SW480 (cell line): ENCODE measurements around the gene ACAA1.
A peak's percentile ranks its signal among the peaks of the same experiment; 100 is the strongest.

Experiments used
- DNase-seq: peaks from one replicate; pipeline ENCODE4 v3.0.0-alpha.2; 2016; ENCODE audit warnings: low spot score

The ACAA1 gene

DNA sequence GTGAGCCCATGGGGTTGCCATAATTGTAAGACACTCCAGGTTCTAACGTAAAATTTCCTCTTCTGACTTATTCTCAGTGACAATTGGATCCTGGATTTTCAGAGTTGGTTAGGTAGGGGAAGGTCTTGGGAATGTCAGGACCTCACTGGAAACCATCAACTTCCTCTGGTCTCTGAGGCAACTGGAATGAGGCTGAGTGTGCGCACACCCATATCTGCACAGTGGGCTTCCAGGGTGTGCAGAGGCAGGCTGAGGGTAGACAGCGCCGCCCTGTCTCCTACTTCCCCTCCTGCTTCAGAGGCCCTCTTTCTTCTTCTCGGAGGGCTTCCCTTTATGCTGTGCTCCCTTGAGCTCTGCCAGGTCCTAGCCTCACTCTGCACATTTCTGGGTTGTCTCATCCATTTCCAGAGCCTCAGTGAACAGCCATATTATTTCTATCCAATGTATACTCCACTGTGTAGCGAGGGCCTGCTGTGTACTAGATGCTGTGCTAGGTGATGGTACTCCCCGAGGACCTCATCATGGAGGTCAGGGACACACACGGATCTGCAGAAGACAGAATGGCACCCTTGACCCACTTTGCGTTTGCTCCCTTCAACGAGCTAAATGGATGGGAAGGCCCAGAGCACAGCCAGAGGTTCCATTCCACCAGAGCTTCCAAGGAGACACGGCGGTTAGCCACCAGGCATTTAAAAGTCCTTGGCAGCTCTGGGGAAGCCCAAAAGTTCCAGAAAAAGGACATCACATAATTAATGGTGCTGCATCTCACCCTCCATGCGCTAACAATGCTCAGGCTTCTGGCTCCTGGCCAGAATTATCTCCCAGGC lies 18.3 kb downstream of the ACAA1 start:
- DNase-seq, result no peak

DNA sequence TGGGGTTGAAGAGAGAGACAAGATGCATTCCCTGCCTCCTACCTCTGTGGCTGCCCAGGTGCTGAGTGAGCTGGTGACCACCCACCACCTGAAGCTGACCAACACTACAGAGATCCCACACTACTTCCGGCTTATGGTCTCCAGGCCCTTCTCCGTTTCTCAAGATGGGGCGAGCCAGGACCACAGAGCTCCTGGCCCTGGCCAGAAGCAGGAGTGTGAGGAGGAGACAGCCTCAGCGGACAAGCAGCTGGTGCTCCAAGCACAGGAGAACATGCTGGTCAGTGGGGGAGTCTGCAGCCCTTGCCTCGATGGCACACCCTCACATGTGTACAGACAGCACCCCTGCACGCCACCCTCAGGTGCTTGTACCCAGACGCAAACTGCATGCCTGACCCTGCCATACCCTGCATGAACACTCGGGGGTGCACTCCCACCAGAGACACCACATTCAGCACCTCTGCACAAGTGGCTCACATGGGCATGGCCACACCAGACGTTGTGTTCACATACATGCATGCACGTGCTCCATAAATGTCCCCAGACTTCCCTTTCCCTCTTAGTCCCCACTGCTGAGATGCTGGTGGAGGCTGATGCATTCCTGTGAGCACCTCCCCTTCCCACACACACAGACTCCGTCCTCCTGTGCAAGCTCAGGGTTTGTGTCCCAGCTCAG lies 19.0 kb downstream of the ACAA1 start:
- DNase-seq, result peak; percentile 60

DNA sequence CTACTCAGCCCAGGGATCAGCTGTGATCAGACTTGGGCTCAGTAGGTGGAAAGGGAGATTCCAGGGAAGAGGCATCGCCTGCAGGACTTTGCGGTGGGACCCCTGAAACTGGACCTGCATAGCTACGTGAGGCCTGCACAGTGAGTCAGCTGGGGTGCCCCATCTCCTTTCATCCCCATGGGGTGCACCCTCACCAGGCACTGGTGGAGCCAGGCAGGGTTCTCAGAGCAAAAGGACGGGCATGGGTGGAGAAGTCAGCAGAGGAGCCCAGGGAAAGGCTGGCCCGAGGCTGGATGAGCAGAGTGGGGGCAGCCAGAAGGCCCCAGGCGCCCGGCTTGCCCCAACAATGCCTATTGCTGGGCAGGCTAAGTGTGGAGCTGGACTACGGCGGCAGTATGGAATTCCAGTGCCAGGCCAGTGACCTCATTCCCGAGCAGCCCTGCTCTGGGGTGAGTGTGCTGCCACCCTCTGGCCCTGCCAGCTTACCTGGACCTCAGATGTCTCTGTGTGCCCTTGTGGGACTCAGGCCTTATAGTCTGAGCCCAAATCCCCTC lies 19.7 kb downstream of the ACAA1 start:
- peak; percentile 37 for DNase-seq

DNA sequence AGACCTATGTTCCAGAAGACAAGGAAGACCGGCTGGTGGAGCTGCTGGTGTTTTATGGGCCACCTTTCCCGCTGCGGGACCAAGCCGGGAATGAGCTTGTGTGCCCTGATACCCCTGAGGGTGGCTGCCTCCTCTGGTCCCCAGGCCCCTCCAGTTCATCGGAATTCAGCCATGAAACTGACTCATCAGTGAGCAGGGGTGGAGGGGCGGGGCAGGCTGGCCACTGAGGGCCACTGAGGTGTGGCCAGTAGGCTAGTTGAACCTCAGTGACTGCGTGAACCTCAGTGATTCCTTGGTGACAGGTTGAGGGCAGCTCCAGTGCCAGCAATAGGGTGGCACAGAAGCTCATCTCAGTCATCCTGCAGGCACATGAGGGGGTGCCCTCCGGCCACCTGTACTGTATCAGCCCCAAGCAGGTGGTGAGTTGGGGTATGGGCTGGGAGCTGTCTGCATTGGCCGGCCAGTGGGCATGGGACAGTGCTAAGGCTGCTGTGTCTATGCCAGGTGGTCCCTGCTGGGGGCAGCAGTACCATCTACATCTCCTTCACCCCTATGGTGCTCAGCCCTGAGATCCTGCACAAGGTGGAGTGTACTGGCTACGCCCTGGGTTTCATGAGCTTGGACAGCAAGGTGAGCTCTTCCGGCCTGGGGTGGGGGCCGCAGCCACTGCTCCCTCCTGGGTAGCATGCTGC lies 20.3 kb downstream of the ACAA1 start:
- no peak for DNase-seq

DNA sequence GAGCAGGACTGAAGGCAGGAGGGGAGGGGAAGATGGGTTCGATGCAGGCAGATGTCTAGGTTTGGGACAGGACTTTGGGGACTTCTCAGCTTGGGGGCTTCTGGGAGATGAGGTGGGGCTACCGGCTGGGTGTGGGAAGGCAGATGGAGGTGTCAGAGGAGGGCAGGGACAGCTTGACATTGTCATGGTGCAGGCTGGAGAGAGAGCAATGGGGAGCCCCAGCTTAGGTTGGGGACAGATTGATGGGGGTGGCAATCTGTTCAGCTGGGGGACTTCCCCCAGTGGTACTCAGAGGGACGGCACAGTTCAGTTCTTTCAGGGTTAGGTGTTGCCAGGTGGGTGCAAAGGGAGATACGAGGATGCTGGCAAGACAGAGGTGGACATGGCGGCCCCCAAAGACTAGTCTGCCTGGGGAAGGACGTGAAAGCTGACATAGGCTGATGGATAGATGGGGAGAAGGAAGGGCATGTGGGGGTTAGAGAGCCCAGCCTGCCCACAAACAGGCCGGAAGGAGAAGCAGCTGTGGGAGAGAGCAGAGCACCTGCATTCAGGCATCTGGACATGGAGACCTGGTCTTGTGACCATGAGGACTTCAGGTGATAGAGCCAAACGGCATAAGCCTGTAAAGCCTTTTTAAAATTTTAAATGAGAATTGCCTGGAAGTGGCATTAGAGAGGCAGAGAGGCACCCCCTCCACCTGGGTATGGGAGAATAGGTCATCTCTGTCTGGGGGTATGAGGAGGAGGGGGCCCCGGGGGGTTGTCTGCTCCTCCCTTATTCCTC lies 21.1 kb downstream of the ACAA1 start:
- DNase-seq, result no peak

DNA sequence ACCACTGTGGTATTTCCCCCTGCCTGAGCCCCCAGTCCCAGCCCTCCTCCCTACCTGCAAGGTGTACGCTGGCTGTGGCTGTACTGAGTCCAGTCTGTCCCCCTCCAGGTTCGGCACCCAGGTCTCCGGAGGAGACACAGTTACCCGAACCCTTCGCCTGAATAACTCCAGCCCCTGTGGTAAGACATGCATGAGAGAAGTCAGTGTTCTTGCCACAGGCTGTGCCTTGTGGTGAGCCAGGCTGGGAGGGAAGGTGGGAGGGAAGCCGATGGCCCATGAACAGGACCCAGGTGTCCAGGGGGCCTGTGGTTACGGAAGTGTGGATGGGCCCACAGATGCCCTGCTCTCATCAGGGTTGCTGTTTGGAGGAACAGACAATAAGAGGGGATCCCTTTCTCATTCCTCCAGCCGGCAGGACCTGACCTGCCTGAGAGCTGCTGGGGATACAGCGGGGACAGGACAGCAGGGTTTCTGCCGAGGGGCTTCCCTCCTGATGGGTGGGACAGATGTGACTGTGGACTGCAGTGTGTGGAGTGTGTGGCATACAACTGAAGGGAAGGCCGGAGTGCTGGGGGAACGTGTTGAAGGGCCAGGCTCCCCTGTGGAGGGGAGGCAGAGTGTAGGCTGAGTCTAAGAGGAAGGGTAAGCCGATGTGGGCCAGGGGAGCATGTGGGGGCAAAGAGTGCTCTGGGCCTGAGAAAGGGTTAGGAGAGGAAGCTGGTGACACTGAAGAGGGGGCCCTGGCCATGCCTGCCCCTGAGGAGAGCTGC lies 21.9 kb downstream of the ACAA1 start:
- DNase-seq, result no peak

DNA sequence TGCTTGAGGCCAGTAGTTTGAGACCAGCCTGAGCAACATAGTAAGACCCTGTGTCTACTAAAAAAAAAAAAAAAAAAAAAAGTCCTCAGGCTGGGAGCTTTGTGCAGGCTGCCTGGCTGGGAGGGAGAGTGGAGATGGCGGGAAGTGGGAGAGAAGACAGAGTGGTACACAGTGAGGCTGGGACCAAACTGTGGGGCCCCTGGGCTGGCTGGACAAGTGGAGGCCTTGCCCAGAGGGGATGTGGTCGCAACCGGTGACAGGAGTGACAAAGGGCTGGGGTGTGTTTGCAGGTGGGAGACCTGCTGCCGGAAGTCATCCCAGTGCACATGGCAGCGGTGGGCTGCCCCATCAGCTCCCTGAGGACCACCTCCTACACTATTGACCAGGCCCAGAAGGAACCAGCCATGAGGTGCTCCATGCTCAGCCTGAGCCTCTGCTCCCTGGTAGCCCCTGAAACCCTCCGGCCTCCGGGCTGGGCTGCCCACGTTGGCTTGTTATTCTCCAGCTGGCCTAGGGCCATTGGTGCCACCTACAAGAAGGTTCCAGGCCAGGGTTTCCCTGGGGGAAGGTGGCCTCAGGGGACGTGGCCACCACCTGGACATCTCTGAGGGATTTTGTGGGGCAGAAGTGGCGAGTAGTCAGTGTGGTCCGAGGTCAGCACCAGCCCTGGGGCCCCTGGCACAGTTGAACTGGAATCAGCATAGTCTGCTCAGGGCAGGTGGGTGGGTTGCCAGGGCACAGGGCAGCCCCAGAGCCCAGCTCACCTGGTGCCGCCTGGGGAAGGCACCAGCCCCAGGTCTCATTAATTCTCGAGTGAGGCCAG lies 22.7 kb downstream of the ACAA1 start:
- DNase-seq, result no peak

DNA sequence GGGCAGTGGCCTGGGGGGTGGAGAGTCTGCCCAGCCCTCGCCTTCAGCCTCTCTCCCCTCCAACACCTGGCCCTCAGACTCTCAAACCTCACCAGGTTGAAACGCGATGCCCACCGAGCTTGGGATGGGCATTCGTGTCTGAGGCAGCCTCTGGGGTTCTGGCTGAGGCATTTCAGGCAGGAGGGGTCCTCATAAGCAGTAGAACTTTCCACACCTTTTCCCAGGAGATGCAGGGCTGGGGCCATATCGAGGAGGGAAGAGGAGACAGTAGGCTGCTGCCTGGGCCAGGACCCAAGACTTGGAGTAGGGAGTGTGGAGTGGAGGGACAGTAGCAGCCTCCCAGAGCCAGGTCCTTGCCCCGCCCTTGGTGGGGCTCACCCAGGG lies 24.6 kb downstream of the ACAA1 start:
- DNase-seq, result no peak

DNA sequence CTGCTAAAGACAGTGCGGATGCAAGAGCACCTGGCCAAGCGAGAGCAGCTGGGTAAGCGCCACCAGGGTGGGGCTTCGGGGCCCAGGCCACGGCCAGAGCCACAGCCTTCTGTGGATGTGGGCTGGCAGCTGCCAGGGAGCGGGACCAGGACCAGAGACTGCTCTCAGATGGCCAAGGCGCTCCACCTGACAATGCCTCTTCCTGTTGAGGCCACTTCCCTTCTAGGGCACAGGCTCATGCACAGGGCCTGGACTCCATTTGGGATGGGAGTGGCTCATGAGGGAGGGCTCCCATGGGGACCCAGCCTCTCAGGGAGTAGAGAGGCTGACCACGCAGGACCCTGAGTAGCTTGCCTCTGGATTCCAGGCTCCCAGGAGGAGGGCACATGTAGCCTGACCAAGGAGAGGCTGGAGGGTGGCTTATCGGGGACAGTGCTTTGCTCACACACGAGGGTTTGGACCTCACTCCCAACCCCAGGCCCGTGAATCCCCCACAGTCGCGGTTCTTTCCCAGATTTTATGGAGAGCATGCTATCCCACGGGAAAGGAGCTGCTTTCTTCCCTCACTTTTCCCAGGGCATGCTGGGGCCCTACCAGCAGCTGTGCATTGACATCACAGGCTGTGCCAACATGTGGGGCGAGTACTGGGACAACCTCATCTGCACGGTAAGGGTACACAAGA lies 25.1 kb downstream of the ACAA1 start:
- DNase-seq, result no peak

DNA sequence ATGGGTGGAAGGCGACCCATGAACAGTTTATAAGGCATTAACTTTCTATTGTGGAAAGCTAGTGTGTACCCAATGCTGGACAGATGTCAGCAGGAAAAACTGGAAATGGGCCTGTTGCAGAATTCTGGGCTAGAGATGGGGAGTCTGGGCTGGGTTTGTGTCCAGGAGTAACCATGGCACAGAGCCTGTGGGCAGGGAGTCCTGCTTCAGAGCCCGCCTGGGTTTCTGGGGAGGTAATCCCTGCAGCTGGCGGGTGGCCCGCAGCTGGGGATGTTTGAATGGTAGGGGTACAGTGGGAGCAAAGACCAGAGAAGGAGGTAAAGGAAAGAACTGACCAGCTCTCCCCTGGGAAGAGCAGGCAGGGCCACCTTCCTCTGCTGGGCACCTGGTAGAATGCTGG lies 25.7 kb downstream of the ACAA1 start:
- DNase-seq, result no peak

DNA sequence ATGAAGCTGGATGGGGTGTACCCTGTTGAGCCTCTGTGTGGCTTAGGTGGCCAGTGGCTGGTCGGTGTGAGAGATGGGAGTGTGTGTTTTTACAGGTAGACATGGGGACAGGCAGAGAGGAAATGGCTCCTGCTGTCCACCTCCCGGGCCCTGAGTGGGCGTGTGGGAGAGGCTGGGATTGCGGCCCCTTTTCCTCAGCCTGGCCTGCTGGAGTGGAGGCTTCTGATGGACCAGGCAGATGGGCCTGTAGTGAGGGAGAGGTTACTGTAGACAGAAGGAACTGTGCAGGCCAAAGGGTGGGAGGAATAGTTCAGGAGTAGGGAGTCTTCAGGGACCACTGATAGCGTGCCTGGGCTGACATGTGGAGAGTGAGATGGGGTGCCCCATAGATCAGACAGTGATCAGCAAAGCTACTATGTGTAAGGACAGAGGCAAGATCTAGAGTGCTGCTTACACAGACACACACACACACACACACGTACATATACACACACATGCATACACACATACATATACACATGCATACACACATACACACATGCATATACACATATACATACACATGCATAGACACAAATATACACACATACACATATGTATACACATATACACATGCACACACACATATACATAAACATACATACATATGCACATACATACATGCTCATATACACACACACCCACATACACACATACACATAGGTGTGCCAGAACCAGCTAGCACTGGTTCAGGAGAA lies 26.4 kb downstream of the ACAA1 start:
- DNase-seq, result no peak

DNA sequence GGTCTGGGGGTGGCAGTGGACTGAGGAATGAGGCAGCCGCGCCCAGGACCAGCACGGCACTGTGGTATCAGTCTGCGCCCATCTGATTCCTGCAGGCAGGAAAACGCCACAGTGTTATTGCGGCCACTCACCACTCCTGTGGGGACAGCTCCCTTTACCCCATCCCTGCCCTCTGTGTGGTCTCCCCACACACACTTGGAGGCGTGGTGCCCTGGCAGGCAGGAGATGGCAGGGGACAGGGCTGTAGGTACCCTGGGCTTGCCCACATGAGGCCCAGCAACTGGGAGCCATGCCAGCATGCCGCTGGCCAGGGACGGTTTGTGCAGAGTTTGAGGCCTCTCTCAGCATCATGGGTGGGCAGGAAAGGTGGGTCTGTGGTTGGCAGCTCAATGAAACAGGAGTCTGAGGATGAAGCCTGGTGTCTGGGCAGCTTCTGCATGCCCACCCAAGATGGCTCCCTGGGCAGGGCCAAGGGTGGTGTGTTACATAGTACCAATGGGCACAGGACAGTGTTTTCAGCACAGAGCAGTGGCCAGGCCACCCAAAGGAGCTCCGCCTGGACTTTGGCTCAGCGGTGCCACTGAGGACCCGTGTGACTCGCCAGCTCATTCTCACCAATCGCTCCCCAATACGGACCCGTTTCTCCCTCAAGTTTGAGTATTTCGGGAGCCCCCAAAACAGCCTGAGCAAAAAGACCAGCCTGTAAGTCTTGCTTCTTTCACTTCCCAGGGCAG lies 27.2 kb downstream of the ACAA1 start:
- no peak for DNase-seq

DNA sequence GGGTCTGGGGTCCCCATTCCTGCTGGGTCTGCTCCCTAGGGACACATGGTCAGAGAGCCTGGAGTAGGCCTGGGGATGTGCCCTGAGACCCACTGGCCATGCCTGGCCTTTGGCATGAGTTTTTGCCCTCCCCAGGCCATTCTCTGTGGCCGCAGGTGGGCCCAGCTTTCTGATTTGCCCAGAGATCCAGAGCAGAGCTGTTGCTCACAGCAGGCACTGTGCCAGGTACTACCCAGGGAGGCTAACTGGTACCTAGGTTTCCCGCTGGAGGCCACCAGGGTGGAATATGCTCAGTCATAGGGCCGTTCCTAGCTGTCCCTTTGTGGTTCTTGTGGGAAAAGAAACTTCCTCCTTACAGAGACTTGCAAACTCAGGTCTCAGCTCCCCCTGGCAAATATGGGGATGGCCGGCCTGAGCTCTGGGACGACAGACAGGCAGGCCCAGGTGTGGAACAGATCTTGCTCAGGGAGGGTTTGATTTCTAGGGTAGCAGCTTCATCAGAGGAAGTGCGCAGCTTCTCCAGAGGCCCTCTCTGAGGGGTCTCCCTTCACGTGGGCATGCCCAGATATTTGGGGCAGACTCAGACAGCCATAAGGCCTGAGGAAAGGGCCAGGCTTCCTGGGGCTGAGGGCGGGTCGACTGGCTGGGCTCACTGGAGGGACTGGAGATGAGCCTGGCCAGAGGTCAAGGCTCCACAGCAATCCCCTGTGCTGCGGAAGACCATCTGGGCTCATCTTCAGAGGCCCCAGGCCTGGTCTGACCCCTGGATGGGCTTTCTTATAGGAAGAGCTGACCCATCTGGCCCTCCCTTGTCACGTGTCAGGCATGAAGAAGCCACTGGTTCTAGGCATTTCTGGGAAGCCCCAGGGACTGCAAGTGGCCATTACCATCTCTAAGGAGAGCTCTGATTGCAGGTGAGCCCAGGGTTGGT lies 28.0 kb downstream of the ACAA1 start:
- no peak for DNase-seq

DNA sequence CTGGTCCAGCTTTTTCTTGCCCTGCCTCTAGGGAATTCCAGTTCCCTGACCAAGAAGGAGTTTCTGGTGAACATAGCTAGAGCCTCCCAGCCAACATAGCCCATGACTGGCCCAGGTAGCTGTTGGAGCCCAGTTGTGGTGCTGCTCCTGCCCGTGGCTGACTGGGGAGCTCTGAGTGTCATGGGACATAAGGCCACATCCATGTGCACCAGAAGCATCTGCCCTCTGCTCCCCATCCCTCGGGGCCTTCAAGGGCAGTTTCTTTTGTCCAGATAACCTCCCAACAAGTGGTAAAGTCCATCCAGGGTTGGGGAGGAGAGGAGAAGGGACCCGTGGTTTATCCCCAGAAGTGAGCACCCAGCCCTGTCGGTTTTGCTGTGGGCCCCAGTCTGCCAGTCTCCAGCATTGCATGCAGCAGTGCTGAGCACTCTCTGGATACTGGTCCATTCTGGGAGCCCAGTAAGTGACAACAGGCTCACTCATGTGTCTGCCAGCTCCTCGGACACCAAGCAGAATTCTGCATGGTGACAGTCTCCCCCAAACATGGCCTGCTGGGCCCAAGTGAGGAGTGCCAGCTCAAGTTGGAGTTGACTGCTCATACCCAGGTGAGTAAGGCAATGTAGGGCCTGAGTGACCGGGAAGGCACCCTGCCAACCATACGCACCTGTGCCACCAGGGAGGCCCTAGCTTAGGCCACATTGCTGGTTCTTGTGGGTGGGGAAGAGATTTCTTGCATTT lies 28.8 kb downstream of the ACAA1 start:
- DNase-seq, result no peak

DNA sequence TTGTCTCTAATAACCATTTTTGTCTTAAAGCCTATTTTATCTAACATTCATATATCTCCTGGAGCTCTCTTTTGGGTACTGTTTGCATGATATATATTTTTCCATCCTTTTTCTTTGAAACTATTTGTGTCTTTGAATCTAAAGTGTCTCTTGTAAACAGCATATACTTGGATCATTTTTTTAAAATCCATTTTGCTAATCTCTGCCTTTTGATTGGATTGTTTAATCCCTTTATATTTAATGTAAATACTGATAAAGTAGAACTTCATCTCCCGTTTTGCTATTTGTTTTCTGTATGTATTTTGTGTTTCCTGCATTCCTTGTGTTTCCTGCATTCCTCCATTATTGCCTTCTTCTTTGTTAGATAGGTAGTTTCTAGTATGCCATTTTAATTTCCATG lies 31.4 kb downstream of the ACAA1 start:
- no peak for DNase-seq

DNA sequence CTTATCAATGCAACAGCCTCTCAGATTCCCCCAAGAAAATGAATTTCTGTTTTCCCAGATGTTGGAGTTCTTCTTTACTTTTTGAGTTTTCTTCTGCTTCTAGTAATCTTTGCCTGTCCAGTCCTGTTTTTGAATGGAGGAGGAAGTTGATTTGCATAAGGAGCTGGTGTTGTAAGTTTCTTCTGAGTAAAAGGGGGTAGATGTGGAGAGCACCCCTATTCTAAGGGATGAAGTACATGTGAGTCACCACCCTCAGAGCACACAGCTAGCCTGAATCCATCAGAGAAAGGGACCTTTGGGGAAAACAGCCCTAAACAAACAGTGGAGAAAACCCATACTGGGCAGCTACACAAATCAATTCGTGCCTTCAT lies 34.5 kb downstream of the ACAA1 start:
- no peak for DNase-seq
